Parathyroid adenoma (tissue), 2 donors: ENCODE results near the gene SLC1A4.
"Not testable (repeated sequence)": the region's sequence is repeated elsewhere in the genome, so short reads cannot be mapped to it uniquely, and the experiment has no call there.

Experiments
- H2AFZ ChIP-seq: fragments of 300-600 bp; sonication (generic); one replicate; pipeline ENCODE4 v1.7.0; 2017; ENCODE audit warnings: antibody characterized with exemption, mild to moderate bottlenecking
- H3K27ac ChIP-seq: fragments of 300-600 bp; sonication (generic); one replicate; pipeline ENCODE4 v1.7.0; 2017
- H3K27me3 ChIP-seq: fragments of 300-600 bp; sonication (generic); one replicate; pipeline ENCODE4 v1.7.0; 2017; ENCODE audit warnings: low read length; ENCODE audit not compliant: control insufficient read depth, insufficient read depth
- H3K36me3 ChIP-seq: fragments of 300-600 bp; sonication (generic); one replicate; pipeline ENCODE4 v1.7.0; 2017; ENCODE audit warnings: low read length; ENCODE audit not compliant: control insufficient read depth, insufficient read depth
- H3K4me1 ChIP-seq: fragments of 300-600 bp; sonication (generic); one replicate; pipeline ENCODE4 v1.7.0; 2017; ENCODE audit warnings: control low read depth
- H3K4me2 ChIP-seq: fragments of 300-600 bp; sonication (generic); one replicate; pipeline ENCODE4 v1.7.0; 2017; ENCODE audit warnings: low read length
- H3K4me3 ChIP-seq: fragments of 300-600 bp; sonication (generic); one replicate; pipeline ENCODE4 v1.7.0; 2017; ENCODE audit warnings: low read depth, low read length
- H3K79me2 ChIP-seq: fragments of 300-600 bp; sonication (generic); one replicate; pipeline ENCODE4 v1.7.0; 2017; ENCODE audit warnings: control low read depth
- H3K9ac ChIP-seq: fragments of 300-600 bp; sonication (generic); one replicate; pipeline ENCODE4 v1.7.0; 2017; ENCODE audit warnings: mild to moderate bottlenecking
- H3K9me3 ChIP-seq: fragments of 300-600 bp; sonication (generic); one replicate; pipeline ENCODE4 v1.7.0; 2017; ENCODE audit warnings: low read length; ENCODE audit not compliant: control insufficient read depth
- TF ChIP-seq, protein P1 (sequence below): fragments of 300-600 bp; sonication (generic); IDR thresholded peaks from one replicate; pipeline ENCODE4 v1.7.0; 2017; ENCODE audit warnings: antibody characterized with exemption, mild to moderate bottlenecking
- donor health status: primary hyperparathyroidism.

The SLC1A4 gene

DNA sequence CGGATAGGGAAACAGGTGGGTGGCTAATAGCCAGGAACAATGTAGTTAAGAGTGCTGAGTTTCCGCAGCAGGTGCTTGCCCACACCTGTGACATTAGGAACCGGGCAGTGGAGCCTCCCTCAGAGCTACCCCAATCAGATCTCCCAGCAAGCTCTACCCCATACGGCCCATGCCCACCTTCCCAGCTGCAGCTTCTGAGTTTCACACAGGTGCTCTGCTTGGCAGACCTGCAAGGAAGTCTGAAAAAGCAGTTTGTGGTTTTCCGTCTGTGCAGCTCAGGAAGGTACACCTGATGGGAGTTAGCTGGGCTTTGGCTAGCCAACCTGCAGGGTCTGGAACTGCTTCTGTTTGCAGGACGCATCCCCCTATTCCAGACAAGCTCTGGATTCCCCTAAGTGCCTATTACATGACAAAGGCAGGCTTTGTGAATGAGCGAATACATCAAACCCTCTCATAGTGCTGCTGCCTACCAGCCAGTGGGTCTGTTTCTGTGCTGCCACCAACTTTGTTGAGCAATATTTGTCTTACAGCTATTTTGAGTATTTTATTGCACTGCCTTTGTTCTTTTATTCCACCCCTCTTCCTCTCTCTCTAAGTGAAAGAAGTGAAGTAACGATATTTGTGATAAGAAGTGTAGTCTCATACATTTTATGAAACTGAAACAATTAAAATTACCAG lies 42.3 kb downstream of the SLC1A4 start:
- TF ChIP-seq, protein P1, sequence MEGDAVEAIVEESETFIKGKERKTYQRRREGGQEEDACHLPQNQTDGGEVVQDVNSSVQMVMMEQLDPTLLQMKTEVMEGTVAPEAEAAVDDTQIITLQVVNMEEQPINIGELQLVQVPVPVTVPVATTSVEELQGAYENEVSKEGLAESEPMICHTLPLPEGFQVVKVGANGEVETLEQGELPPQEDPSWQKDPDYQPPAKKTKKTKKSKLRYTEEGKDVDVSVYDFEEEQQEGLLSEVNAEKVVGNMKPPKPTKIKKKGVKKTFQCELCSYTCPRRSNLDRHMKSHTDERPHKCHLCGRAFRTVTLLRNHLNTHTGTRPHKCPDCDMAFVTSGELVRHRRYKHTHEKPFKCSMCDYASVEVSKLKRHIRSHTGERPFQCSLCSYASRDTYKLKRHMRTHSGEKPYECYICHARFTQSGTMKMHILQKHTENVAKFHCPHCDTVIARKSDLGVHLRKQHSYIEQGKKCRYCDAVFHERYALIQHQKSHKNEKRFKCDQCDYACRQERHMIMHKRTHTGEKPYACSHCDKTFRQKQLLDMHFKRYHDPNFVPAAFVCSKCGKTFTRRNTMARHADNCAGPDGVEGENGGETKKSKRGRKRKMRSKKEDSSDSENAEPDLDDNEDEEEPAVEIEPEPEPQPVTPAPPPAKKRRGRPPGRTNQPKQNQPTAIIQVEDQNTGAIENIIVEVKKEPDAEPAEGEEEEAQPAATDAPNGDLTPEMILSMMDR = no peak
- Histone ChIP-seq H3K27me3 (no peaks in the 10 kb centered on the region), H3K4me2 (no peak overlapping the region), H2AFZ (no peak overlapping the region), H3K9ac (no peak overlapping the region), H3K36me3 (no peaks in the 10 kb centered on the region), H3K4me3 (no peak overlapping the region), H3K27ac (no peak overlapping the region), H3K4me1 (peaks cover 5% of the 10 kb centered on the region), H3K79me2 (no peaks in the 10 kb centered on the region), H3K9me3 (no peaks in the 10 kb centered on the region)

GRCh38 chr2:65032019-65032975 lies 43.1 kb downstream of the SLC1A4 start:
- H3K27ac ChIP-seq = no peak overlapping the region
- H3K9me3 ChIP-seq = no peaks in the 10 kb centered on the region
- no peaks in the 10 kb centered on the region for H3K36me3 ChIP-seq
- H3K4me3 ChIP-seq = no peak overlapping the region
- H3K9ac ChIP-seq = no peak overlapping the region
- H3K4me1 ChIP-seq = peaks cover 5% of the 10 kb centered on the region
- no peak overlapping the region for H3K4me2 ChIP-seq
- H3K27me3 ChIP-seq = no peaks in the 10 kb centered on the region
- H3K79me2 ChIP-seq = no peaks in the 10 kb centered on the region
- TF ChIP-seq, protein P1 = no peak
- no peak overlapping the region for H2AFZ ChIP-seq

- Histone ChIP-seq H3K9me3 (no peaks in the 10 kb centered on the region), H3K36me3 (no peaks in the 10 kb centered on the region), H3K4me1 (peaks cover 5% of the 10 kb centered on the region), H3K4me3 (no peak overlapping the region), H3K9ac (no peak overlapping the region), H3K4me2 (no peak overlapping the region), H2AFZ (no peak overlapping the region), H3K27ac (no peak overlapping the region), H3K27me3 (no peaks in the 10 kb centered on the region), H3K79me2 (no peaks in the 10 kb centered on the region)
- TF ChIP-seq, protein P1 = no peak
These were observed 44.0 kb downstream of the SLC1A4 start for GRCh38 chr2:65033178-65033577.

GRCh38 chr2:65033667-65034066 lies 44.5 kb downstream of the SLC1A4 start:
- H3K4me2 ChIP-seq, H3K79me2 ChIP-seq, H3K4me3 ChIP-seq, H3K27ac ChIP-seq, H3K9ac ChIP-seq, H3K9me3 ChIP-seq, H3K27me3 ChIP-seq, H2AFZ ChIP-seq, H3K36me3 ChIP-seq, H3K4me1 ChIP-seq: not testable (repeated sequence)

GRCh38 chr2:65035351-65035943 lies 46.2 kb downstream of the SLC1A4 start:
- H3K79me2 ChIP-seq = no peaks in the 10 kb centered on the region
- H3K4me2 ChIP-seq = no peak overlapping the region
- no peak overlapping the region for H2AFZ ChIP-seq
- no peaks in the 10 kb centered on the region for H3K4me1 ChIP-seq
- TF ChIP-seq, protein P1 = no peak
- no peak overlapping the region for H3K27ac ChIP-seq
- H3K27me3 ChIP-seq = no peaks in the 10 kb centered on the region
- H3K4me3 ChIP-seq = no peak overlapping the region
- H3K36me3 ChIP-seq = no peaks in the 10 kb centered on the region
- no peak overlapping the region for H3K9ac ChIP-seq
- no peaks in the 10 kb centered on the region for H3K9me3 ChIP-seq
